GM12872 (cell line): Measurements from ENCODE around the gene IL12B.

Source experiments
- CTCF ChIP-seq: IDR thresholded peaks from 3 replicates; pipeline ENCODE4 v1.5.1; 2011; ENCODE audit warnings: low read depth, mild to moderate bottlenecking, low read length, moderate library complexity; ENCODE audit not compliant: insufficient read depth

The IL12B gene

DNA sequence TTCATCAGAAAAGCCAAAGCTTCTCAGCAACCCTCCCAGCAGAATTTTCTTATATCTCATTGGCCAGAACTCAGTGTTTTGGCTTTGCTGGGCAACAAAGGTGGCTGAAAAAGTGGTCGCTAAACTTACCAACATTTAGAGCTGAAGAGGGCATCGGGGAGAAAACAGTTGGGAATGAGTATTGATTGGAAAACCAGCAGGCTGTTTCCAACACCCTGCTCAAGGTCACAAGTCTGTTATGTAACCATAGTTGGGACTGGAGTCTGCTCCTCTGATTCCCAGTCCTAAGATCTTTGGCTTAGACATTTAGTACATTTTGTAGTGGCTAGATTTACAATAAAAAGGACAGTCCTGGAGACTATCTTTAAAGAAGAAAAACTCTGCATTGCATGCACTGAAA, 17.1 kb downstream of the IL12B start:
- TF ChIP-seq CTCF, result no peak

DNA sequence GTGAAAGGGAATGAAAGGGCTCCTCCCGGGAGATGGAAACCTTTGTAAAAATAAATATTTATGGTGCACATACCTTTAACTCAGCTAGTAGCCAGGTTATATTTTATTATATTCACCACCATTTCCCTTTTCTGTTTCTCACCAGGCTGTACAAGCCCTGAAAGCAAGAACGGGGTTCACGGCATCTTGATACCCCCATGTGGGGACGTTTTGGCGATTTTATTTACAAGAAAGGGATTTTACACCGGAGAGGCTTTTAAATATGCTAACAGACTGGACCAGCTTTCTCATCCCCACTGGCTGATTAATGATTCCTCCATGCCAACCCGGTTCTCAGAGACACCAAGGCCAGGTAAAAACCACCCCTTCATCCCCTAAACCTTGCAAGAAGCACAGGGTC, 19.2 kb downstream of the IL12B start:
- TF ChIP-seq CTCF, result no peak

- no peak for TF ChIP-seq CTCF
Observed at GRCh38 chr5:159310511-159310910, 19.8 kb downstream of the IL12B start.

DNA sequence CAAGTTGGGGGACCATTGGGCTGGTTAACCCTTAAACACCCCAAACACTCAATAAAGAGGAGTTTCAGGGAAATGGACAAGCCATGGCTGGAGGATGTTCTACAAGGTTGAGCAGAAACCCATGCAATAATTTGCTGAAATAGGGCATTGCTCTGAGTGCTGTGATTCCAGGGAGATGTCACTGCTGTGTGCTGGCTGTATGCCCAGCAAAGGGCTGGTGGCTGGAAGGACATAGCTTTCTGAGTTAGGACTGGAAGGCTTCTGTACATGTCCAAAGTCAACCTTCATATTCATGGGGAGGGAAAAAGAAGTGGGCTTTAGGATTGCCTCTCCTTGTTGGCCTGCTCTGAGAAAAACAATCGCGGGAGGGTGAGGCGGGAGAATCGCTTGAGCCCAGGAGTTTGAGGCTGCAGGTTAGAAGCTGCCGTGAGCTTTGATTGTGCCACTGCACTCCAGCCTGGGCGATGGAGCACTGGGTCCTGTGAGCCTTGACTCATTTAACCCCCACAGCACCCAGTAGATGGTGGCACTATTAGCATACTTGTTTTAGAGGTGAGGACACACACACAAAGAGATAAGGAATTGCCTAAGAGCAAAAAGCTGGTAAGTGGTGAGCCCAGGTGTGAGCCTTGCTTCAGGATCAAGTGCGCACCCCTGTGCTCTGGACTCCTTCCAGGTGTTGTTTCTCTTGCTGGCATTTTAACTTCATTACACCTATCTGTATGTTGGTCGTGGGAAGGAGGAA, 20.4 kb downstream of the IL12B start:
- TF ChIP-seq CTCF, result no peak

DNA sequence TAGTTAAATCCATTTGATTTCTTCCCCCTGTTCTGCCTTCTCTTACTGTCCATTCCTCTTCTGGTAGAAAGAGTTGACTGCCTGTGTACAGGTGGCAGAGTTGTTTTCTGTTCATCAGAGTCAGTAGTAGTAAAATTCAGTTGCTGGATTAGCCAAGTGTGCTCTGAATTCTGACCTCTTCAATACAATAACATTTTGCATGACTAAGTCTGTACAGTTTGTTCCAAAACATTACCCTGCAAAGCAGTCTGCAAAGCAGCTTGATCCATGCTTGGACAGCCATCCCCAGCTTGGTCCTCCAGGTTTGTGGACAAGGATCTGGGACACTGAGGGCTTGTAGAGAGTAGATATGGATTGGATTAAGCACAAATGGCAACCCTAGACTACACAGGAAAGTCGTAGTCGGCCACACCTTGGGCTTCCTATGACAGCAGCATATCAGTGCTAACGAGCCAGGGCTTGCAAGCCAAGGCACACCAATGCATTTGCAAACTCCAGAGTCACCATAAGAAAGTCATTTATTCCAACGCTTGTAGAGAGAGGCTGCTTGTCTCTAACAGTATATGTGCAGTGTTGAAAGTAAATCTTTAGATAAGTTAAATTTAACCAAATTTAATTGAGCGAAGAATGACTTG, 25.2 kb downstream of the IL12B start:
- TF ChIP-seq CTCF, result no peak

- TF ChIP-seq CTCF, result no peak
Observed at GRCh38 chr5:159303286-159303685, 27.0 kb downstream of the IL12B start.

GRCh38 chr5:159301466-159301865, 28.8 kb downstream of the IL12B start:
- TF ChIP-seq CTCF, result no peak
